AG04450 (cell line): ENCODE results near the gene SMIM35. TPM values are rescaled to one million over a fixed set of nuclear protein-coding genes. Genes with fewer than 3 reads are reported as not detected.

Experiments
- CTCF ChIA-PET: fragments of 300-600, 350-600 bp; formaldehyde crosslinking; extraction: SDS; loops from one replicate; lab custom pipeline; 2022; ENCODE audit warnings: antibody characterized with exemption, inconsistent platforms; lab: Charles Lee
- POLR2A ChIA-PET: fragments of 350-600 bp; formaldehyde crosslinking; extraction: SDS; loops from one replicate; lab custom pipeline; 2021; ENCODE audit warnings: antibody characterized with exemption, inconsistent platforms; lab: Yijun Ruan, JAX
- DNase-seq: peaks from one replicate; pipeline ENCODE4 v3.0.0-alpha.2; 2011; ENCODE audit warnings: low read depth, low spot score
- H3K27ac ChIP-seq: one replicate; pipeline ENCODE4 v1.5.1; 2012; ENCODE audit warnings: low read depth, low read length, control low read depth
- H3K27me3 ChIP-seq: one replicate; pipeline ENCODE4 v1.6.0; 2012; ENCODE audit warnings: low read length; ENCODE audit not compliant: control insufficient read depth, insufficient read depth
- H3K4me3 ChIP-seq: 2 replicates; pipeline ENCODE4 v1.5.1; 2011; ENCODE audit warnings: mild to moderate bottlenecking, low read depth, low read length, control low read depth
- H3K9me3 ChIP-seq: 2 replicates; pipeline ENCODE4 v1.5.1; 2012; ENCODE audit warnings: low read length; ENCODE audit not compliant: control insufficient read depth, insufficient read depth
- polyA plus RNA-seq: library from polyadenylated mRNA; depleted of rRNA; stranded (reverse); fragments of >200 nt; gene quantifications from 2 replicates; pipeline ENCODE4 v1.2.3, GENCODE V29; 2011; rRNA removed
- TF ChIP-seq, protein P1 (sequence below): IDR thresholded peaks from 2 replicates; pipeline ENCODE4 v1.5.1; 2011; ENCODE audit warnings: low read depth, low read length, control low read depth, inconsistent platforms

SMIM35 gene
- polyA plus RNA-seq, 1 experiment, result not detected

DNA sequence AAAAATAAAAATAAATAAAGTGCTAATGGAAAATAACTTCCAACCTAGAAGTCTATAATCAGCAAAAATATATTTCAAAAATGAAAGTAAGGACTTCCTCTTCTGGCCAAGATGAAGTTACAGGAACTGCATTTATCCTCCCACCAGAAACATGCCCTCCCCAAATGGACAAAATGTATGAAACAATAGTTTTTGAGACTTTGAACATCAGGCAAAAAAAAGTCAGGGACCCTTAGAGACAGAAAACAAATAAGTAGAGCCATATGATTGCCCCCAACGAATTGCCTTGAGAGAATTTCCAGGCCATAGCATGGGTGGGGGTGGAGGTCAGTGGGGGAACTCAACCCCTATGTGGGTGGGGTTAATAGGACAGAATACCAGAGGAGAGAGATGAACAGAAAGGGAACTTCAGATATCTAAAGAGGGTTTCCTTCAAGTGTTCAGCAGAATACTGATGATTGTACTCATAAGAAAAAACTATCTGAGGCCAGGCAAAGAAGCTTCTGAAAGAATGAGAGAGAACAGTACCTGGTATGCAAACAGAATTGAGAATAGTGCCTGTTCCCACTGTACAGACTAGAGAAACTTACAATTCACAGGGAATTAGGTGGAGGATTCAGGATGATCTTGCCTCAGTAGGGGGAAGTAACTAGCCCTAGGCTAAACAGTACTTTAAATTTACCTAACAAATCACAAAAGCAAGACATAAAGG lies 127.2 kb downstream of the SMIM35 start:
- Histone ChIP-seq H3K27me3 (no peaks in the 10 kb centered on the region), H3K4me3 (no peak overlapping the region), H3K9me3 (no peaks in the 10 kb centered on the region), H3K27ac (no peak overlapping the region)
- DNase-seq, result no peak
- TF ChIP-seq, protein P1, sequence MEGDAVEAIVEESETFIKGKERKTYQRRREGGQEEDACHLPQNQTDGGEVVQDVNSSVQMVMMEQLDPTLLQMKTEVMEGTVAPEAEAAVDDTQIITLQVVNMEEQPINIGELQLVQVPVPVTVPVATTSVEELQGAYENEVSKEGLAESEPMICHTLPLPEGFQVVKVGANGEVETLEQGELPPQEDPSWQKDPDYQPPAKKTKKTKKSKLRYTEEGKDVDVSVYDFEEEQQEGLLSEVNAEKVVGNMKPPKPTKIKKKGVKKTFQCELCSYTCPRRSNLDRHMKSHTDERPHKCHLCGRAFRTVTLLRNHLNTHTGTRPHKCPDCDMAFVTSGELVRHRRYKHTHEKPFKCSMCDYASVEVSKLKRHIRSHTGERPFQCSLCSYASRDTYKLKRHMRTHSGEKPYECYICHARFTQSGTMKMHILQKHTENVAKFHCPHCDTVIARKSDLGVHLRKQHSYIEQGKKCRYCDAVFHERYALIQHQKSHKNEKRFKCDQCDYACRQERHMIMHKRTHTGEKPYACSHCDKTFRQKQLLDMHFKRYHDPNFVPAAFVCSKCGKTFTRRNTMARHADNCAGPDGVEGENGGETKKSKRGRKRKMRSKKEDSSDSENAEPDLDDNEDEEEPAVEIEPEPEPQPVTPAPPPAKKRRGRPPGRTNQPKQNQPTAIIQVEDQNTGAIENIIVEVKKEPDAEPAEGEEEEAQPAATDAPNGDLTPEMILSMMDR, result no peak
- ChIA-PET CTCF (interaction anchor here (1.5 to 1.7 kb wide), 2 partner anchors 13 to 141 kb away, joined by 5 read pairs; no protein-coding TSS in a partner anchor), POLR2A (no interaction called here)

DNA sequence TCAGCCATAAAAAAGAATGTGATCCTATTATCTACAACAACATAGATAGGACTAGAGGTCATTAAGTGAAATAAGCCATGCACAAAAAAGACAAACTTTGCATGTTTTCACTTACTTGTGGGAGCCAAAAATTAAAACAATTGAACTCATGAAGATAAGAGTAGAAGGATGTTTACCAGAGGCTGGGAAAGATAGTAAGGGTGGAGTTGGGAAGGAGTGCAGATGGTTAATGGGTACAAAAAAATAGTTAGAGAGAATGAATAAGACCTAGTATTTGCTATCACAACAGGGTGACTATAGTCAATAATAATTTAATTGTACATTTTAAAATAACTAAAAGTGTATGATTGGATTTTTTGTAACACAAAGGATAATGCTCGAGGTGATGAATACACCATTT lies 127.8 kb downstream of the SMIM35 start:
- H3K27me3 ChIP-seq, result no peaks in the 10 kb centered on the region
- H3K9me3 ChIP-seq, result no peaks in the 10 kb centered on the region
- ChIA-PET CTCF (no interaction called here), POLR2A (no interaction called here)
- no peak overlapping the region for H3K27ac ChIP-seq
- TF ChIP-seq, protein P1, result no peak
- no peak overlapping the region for H3K4me3 ChIP-seq
- no peak for DNase-seq

Other genes starting within 250 kb of the SMIM35 start
- 19.8 and 21.4 TPM in 2 replicates for gene FXYD6, start 210.3 kb downstream of the SMIM35 start, polyA plus RNA-seq
- gene TMPRSS13, start 157.6 kb downstream of the SMIM35 start, polyA plus RNA-seq, result not detected in 2 replicates
- not detected in 2 replicates for gene IL10RA, start 100.6 kb downstream of the SMIM35 start, polyA plus RNA-seq
- gene TMPRSS4, start 9.9 kb downstream of the SMIM35 start, polyA plus RNA-seq, result not detected in 2 replicates
- gene SCN4B, start 65.9 kb upstream of the SMIM35 start, polyA plus RNA-seq, result 0.10 and 0.11 TPM in 2 replicates
- gene SCN2B, start 89.7 kb upstream of the SMIM35 start, polyA plus RNA-seq, result 0.01 TPM in 1 of 2 replicates, not detected in the other
- gene JAML, start 138.0 kb upstream of the SMIM35 start, polyA plus RNA-seq, result not detected in 2 replicates
- gene MPZL3, start 165.4 kb upstream of the SMIM35 start, polyA plus RNA-seq, result 0.06 and 0.07 TPM in 2 replicates
- not detected in 2 replicates for gene MPZL2, start 177.3 kb upstream of the SMIM35 start, polyA plus RNA-seq
- not detected in 2 replicates for gene CD3E, start 217.8 kb upstream of the SMIM35 start, polyA plus RNA-seq